Astrocyte of the spinal cord (primary cell): ENCODE data around the gene CACNA1D.

Experiments used
- DNase-seq: peaks from one replicate; pipeline ENCODE4 v3.0.0; 2011; ENCODE audit warnings: low read depth, low spot score
- H3K4me3 ChIP-seq: 2 replicates; pipeline ENCODE4 v1.5.1; 2011; ENCODE audit warnings: low read depth, mild to moderate bottlenecking, low read length, moderate library complexity
- CTCF ChIP-seq: IDR thresholded peaks from 2 replicates; pipeline ENCODE4 v1.5.1; 2012; ENCODE audit warnings: low read depth, mild to moderate bottlenecking, low read length, inconsistent platforms
- in situ Hi-C: cut with HindIII; loops from 2 replicates; pipeline ENCODE4 v1.10.0; 2017; ENCODE audit warnings: low sequenced_read_pairs

The CACNA1D gene

GRCh38 chr3:53807117-53807810 lies 312.9 kb downstream of the CACNA1D start:
- no peak overlapping the region for H3K4me3 ChIP-seq
- DNase-seq, result no peak
- no peak for TF ChIP-seq CTCF
- in situ Hi-C loops, result no loop called here

GRCh38 chr3:53808496-53808895 lies 314.1 kb downstream of the CACNA1D start:
- no peak for TF ChIP-seq CTCF

GRCh38 chr3:53809267-53809666 lies 314.9 kb downstream of the CACNA1D start:
- TF ChIP-seq CTCF, result no peak
- DNase-seq, result no peak
- no peak overlapping the region for H3K4me3 ChIP-seq
- in situ Hi-C loops, result no loop called here

More at GRCh38 chr3:53808496-53808895, 314.1 kb downstream of the CACNA1D start:
- no peak for DNase-seq
- in situ Hi-C loops, result no loop called here
- no peak overlapping the region for H3K4me3 ChIP-seq

GRCh38 chr3:53809764-53810400 lies 315.5 kb downstream of the CACNA1D start:
- no peak for DNase-seq
- no peak for TF ChIP-seq CTCF
- in situ Hi-C loops, result no loop called here
- H3K4me3 ChIP-seq, result no peak overlapping the region

GRCh38 chr3:53811143-53811927 lies 316.9 kb downstream of the CACNA1D start:
- no peak for DNase-seq
- in situ Hi-C loops, result no loop called here
- TF ChIP-seq CTCF, result no peak
- H3K4me3 ChIP-seq, result no peak overlapping the region

- DNase-seq, result no peak
- in situ Hi-C loops, result no loop called here
- no peak for TF ChIP-seq CTCF
- no peak overlapping the region for H3K4me3 ChIP-seq
These were observed 318.0 kb downstream of the CACNA1D start for GRCh38 chr3:53812434-53812833.
